Fibroblast of skin of left quadriceps (primary cell): ENCODE results near the gene KRT73.

Source experiments
- DNase-seq, 2 experiments: peaks; one replicate each; pipeline ENCODE4 v3.0.0-alpha.2; 2013; ENCODE audit warnings: low read depth in 2 of 2

KRT73 gene

GRCh38 chr12:52622349-52622748, 4.0 kb upstream of the KRT73 start:
- no peak for DNase-seq

GRCh38 chr12:52618866-52619265, 507 bp upstream of the KRT73 start:
- DNase-seq, result no peak

- no peak for DNase-seq
Observed at GRCh38 chr12:52617403-52617785, 965 bp downstream of the KRT73 start.

GRCh38 chr12:52616680-52617402, 1.5 kb downstream of the KRT73 start:
- DNase-seq, result no peak

- no peak for DNase-seq
Observed at GRCh38 chr12:52615912-52616311, 2.4 kb downstream of the KRT73 start.

- no peak for DNase-seq
Observed at GRCh38 chr12:52615208-52615868, 3.0 kb downstream of the KRT73 start.

GRCh38 chr12:52614381-52615207, 3.8 kb downstream of the KRT73 start:
- no peak for DNase-seq

- no peak for DNase-seq
Observed at GRCh38 chr12:52613384-52614030, 4.9 kb downstream of the KRT73 start.

- DNase-seq, result no peak
Observed at GRCh38 chr12:52612431-52613383, 5.7 kb downstream of the KRT73 start.

- no peak for DNase-seq
Observed at GRCh38 chr12:52611080-52611468, 7.3 kb downstream of the KRT73 start.

- DNase-seq, result no peak
Observed at GRCh38 chr12:52608826-52609630, 9.3 kb downstream of the KRT73 start.

GRCh38 chr12:52608161-52608560, 10.2 kb downstream of the KRT73 start:
- DNase-seq, result no peak

GRCh38 chr12:52607314-52607713, 11.0 kb downstream of the KRT73 start:
- no peak for DNase-seq

- no peak for DNase-seq
Observed at GRCh38 chr12:52606581-52607218, 11.7 kb downstream of the KRT73 start.

- DNase-seq, result no peak
Observed at GRCh38 chr12:52606096-52606495, 12.3 kb downstream of the KRT73 start.

GRCh38 chr12:52605542-52605941, 12.8 kb downstream of the KRT73 start:
- no peak for DNase-seq

- no peak for DNase-seq
Observed at GRCh38 chr12:52604859-52605258, 13.5 kb downstream of the KRT73 start.

GRCh38 chr12:52603314-52603713, 15.0 kb downstream of the KRT73 start:
- DNase-seq, result no peak

GRCh38 chr12:52602552-52602951, 15.8 kb downstream of the KRT73 start:
- no peak for DNase-seq

- DNase-seq, result no peak
Observed at GRCh38 chr12:52601671-52602070, 16.7 kb downstream of the KRT73 start.
